Spleen (tissue), 11 donors: Measurements from ENCODE around the gene TXNRD2. TPM values are rescaled to one million over a fixed set of nuclear protein-coding genes. Genes with fewer than 3 reads are reported as not detected.
"Not testable (repeated sequence)": the region's sequence is repeated elsewhere in the genome, so short reads cannot be mapped to it uniquely, and the experiment has no call there.

Experiments used
- DNase-seq: peaks from one replicate; pipeline ENCODE4 v3.0.0-alpha.2; 2020
- H3K27ac ChIP-seq, 8 donors: fragments of 200-600 bp; sonication (generic) in 7 of 8; 1 replicate in 4 of 8; 2 replicates in 4 of 8; pipeline versions ENCODE4 v1.5.0 to v1.8.0; 2016 to 2021; ENCODE audit warnings: inconsistent platforms in 4 of 8, mild to moderate bottlenecking in 4 of 8, moderate library complexity in 1 of 8
- H3K27me3 ChIP-seq, 7 donors: fragments of 200-600 bp; sonication (generic) in 6 of 7; replicated peaks in 1 of 7; 1 replicate in 4 of 7; 2 replicates in 3 of 7; pipeline versions ENCODE4 v1.5.0 to v1.8.0; 2016 to 2021; ENCODE audit warnings: inconsistent platforms in 3 of 7, mild to moderate bottlenecking in 1 of 7
- H3K36me3 ChIP-seq, 6 donors: fragments of 200-600 bp; sonication (generic) in 5 of 6; 1 replicate in 4 of 6; 2 replicates in 2 of 6; pipeline versions ENCODE4 v1.5.0 to v1.8.0; 2016 to 2021; ENCODE audit warnings: inconsistent platforms in 2 of 6
- H3K4me1 ChIP-seq, 6 donors: fragments of 200-600 bp; sonication (generic) in 5 of 6; 1 replicate in 3 of 6; 2 replicates in 3 of 6; pipeline versions ENCODE4 v1.5.0 to v1.8.0; 2016 to 2021; ENCODE audit warnings: inconsistent platforms in 3 of 6
- H3K4me3 ChIP-seq, 8 donors: fragments of 200-600 bp; sonication (generic) in 7 of 8; 1 replicate in 4 of 8; 2 replicates in 4 of 8; pipeline versions ENCODE4 v1.5.0 to v1.8.0; 2016 to 2021; ENCODE audit warnings: inconsistent platforms in 4 of 8, mild to moderate bottlenecking in 4 of 8, moderate library complexity in 2 of 8
- H3K9me3 ChIP-seq, 8 donors: fragments of 200-600 bp; sonication (generic) in 7 of 8; 1 replicate in 4 of 8; 2 replicates in 4 of 8; pipeline versions ENCODE4 v1.5.0 to v1.8.0; 2016 to 2021; ENCODE audit warnings: inconsistent platforms in 4 of 8
- CTCF ChIP-seq, 11 experiments: fragments of 200-600 bp in 7 of 11; fragments of 450-650 bp in 4 of 11; sonication (generic) in 4 of 11; IDR thresholded peaks in 8 of 11; conservative IDR thresholded peaks in 3 of 11; 1 replicate in 7 of 11; 2 replicates in 4 of 11; pipeline versions ENCODE4 v1.4.0 to v1.8.0; 2016 to 2021; ENCODE audit warnings: antibody characterized with exemption in 11 of 11, inconsistent platforms in 4 of 11, mild to moderate bottlenecking in 1 of 11
- POLR2A ChIP-seq, 3 donors: fragments of 450-650 bp; IDR thresholded peaks; one replicate each; pipeline ENCODE4 v1.5.1; 2017; ENCODE audit warnings: antibody characterized with exemption in 3 of 3, mild to moderate bottlenecking in 1 of 3
- POLR2AphosphoS5 ChIP-seq, 3 donors: sonication (generic); formaldehyde crosslinking; IDR thresholded peaks; one replicate each; pipeline ENCODE4 v1.5.1; 2017; ENCODE audit warnings: antibody characterized with exemption in 3 of 3
- WGBS, 5 donors: extraction: QIAGEN DNeasy Blood & Tissue Kit in 3 of 5; methylation state at CpG; one replicate each; pipeline versions ENCODE4 v1.1.5 to v1.1.7; 2013 to 2018; 5-methylcytosine and 5-hydroxymethylcytosine counted together
- intact Hi-C: fragments of 100-400 bp; cut with DNase I; formaldehyde crosslinking; loops from one replicate; pipeline ENCODE4 v1.15.0; 2023; ENCODE audit warnings: low total_unique reads
- polyA plus RNA-seq, 3 donors: library from polyadenylated mRNA; stranded (reverse); fragments of 200-250 nt; gene quantifications; one replicate each; pipeline ENCODE4 v1.2.1, GENCODE V29; 2013
- total RNA-seq, 7 donors: library from RNA; depleted of rRNA in 3 of 7; stranded (reverse); fragments of >200 nt in 3 of 7; fragmentation: NEBNext Ultra II Directional in 4 of 7; extraction: Animal tissue kit (Norgen Biotek cat#: 25700) in 4 of 7; gene quantifications; one replicate each; pipeline versions ENCODE4 v1.1.0 to v1.2.1, GENCODE V29; 2016 to 2021
- donor health status: healthy with polysubstance abuse.
- donor health status: DM: no; HTN: no; CAD: no; lungs with moderate emphysema.
- donor health status: DM: no; HTN: no; CAD: no.
- donor health status: Bipolar disorder and iron deficiency.
- donor health status: healthy.
- donor health status: DM: no; HTN: no; CAD: no.
- donor health status: DM: yes; HTN: yes; CAD: no.

Gene TXNRD2
- total and polyA plus RNA-seq, 10 donors, result 21.6 to 45.9 (median 35.5) TPM

- Histone ChIP-seq H3K4me3 (no peak overlapping the region), H3K9me3 (peaks cover 0 to 19% (median 16%) of the 10 kb centered on the region in 8 donors), H3K27ac (peak overlapping the region in 1 of 8 donors; percentile 38), H3K4me1 (peaks cover 8 to 61% (median 28%) of the 10 kb centered on the region in 6 donors), H3K36me3 (peaks cover 0 to 32% (median 0%) of the 10 kb centered on the region in 6 donors), H3K27me3 (no peaks in the 10 kb centered on the region)
- DNase-seq, result no peak
- TF ChIP-seq POLR2AphosphoS5 (IDR thresholded peaks at IDR 0.05) (no peak), POLR2A (IDR thresholded peaks at IDR 0.05) (no peak), CTCF (IDR thresholded peaks at IDR 0.05 in 8 of 11, conservative IDR thresholded peaks at IDR 0.05 in 3 of 11) (no peak)
- intact Hi-C loops, result no loop called here
- 96 to 99% (median 98%) methylated on average over 7 of the region's 7 CpGs for WGBS, 5 donors
These were observed 5.1 kb downstream of the TXNRD2 start for GRCh38 chr22:19936513-19936912.

GRCh38 chr22:19935123-19935718 is 6.4 kb downstream of the TXNRD2 start:
- H3K9me3 ChIP-seq, result peaks cover 0 to 19% (median 16%) of the 10 kb centered on the region in 8 donors
- intact Hi-C loops, DNase-seq, H3K4me3 ChIP-seq, H3K27me3 ChIP-seq: not testable (repeated sequence)
- WGBS, 5 donors, result 88 to 96% (median 92%) methylated on average over 11 of the region's 11 CpGs
- H3K27ac ChIP-seq, result peak overlapping the region in 1 of 8 donors; percentile 36
- H3K36me3 ChIP-seq, result peaks cover 0 to 39% (median 0%) of the 10 kb centered on the region in 6 donors
- peaks cover 0 to 48% (median 17%) of the 10 kb centered on the region in 6 donors for H3K4me1 ChIP-seq

DNA sequence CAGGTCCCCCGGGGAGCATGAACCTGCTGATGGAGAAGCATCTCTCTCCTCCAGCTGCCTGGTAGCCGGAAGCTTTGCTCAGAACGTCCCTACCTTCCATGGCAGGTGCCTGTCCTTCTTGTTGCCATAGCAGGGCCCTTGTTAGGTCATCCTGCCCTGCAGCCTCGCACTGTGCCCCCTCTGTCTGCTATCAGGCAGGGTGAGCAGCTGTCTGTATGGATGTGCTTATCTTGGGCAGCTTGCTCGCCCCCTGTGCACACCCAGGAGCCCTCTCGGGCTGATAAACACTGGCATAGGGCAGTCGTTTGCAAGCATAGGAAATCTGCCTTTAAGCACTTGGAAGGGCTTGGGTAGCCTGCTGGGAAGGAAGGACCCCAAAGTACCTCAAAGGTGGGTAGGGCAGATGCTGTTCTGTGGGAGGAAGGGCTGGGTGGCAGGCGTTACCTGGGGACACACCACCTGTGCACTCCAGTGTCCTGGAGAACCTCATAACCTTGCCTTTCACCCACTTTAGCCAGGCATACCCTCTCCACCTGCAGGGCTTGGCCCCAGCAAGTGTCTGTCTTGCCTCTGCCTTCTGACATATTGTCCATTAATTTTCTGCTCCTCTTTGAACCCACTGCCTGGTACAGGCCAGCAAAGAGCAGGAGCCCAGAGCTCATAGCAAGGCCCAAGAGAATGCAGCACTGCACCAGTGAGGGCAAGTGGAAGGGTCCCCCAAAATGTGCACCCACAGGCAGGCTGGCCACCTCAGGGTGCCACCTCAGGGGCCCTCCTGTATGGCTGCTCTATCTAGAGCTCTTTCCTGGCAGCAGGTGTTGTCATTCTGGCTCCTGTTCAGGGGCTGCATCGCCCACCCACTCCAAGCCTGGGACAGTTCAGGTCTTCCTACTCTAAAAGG is 8.0 kb downstream of the TXNRD2 start:
- Histone ChIP-seq H3K9me3 (peaks cover 0 to 19% (median 16%) of the 10 kb centered on the region in 8 donors), H3K4me3 (no peak overlapping the region), H3K36me3 (peaks cover 0 to 50% (median 0%) of the 10 kb centered on the region in 6 donors), H3K4me1 (peaks cover 0 to 35% (median 11%) of the 10 kb centered on the region in 6 donors), H3K27me3 (no peaks in the 10 kb centered on the region), H3K27ac (peak overlapping the region in 2 of 8 donors; percentile 44 to 48)
- peak; percentile 31 for DNase-seq
- TF ChIP-seq POLR2A (IDR thresholded peaks at IDR 0.05), result no peak
- TF ChIP-seq POLR2AphosphoS5 (IDR thresholded peaks at IDR 0.05), result peak in 1 of 3 donors; percentile 7
- no peak for TF ChIP-seq CTCF (IDR thresholded peaks at IDR 0.05 in 8 of 11, conservative IDR thresholded peaks at IDR 0.05 in 3 of 11)
- WGBS, 5 donors, result 79 to 94% (median 90%) methylated on average over 5 to 9 of the region's 9 CpGs
- intact Hi-C loops, result no loop called here

DNA sequence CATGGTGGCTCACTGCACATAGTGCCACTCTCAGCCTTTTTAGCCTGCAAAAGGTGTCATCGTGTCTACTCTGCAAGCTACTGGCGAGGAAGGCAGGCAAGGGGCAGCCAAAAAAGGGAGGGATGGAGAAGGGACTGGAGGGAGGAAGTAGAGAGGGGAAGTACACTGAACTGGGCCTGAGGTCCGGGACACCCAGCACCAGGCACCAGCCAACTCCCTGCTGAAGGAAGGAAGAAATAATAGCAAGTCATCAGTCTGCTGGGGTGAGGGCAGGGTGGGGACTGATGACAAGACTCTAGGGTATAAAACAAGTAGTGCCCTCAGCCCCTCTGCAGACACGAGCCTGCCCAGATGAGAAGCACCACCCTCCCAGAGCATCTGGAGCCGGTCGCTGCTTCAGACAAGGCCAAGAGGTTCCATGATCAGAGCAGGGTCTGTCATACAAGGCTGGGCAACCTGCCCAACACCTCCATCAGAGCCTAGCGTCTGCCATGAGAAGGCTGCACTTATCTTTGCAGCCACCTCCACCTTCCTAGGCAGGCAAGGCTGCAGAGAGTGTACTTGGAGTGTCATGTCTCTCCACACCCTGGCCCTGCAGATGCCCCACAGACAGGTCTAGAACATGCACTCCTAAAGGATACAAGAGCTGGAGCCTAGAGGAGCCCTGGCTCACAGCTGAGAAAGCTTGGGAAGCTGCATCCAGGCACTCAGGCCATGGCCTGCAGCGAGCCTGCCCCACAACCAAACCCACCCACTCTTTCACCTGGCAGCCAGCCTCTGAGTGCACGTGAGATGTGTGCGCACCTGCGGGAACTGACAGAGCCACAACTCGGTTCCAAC is 9.0 kb downstream of the TXNRD2 start:
- H3K4me1 ChIP-seq, result peaks cover 0 to 25% (median 11%) of the 10 kb centered on the region in 6 donors
- peak; percentile 66 for DNase-seq
- H3K27me3 ChIP-seq, result no peaks in the 10 kb centered on the region
- intact Hi-C loops, result no loop called here
- H3K4me3 ChIP-seq, result no peak overlapping the region
- H3K9me3 ChIP-seq, result peaks cover 0 to 19% (median 16%) of the 10 kb centered on the region in 8 donors
- H3K27ac ChIP-seq, result peak overlapping the region in 3 of 8 donors; percentile 6 to 48 (median 44)
- TF ChIP-seq POLR2AphosphoS5 (IDR thresholded peaks at IDR 0.05), result peak in 2 of 3 donors; percentile 35 to 57
- TF ChIP-seq POLR2A (IDR thresholded peaks at IDR 0.05), result no peak
- H3K36me3 ChIP-seq, result peaks cover 0 to 50% (median 0%) of the 10 kb centered on the region in 6 donors
- 60 to 67% (median 67%) methylated on average over 11 to 12 of the region's 12 CpGs for WGBS, 5 donors
